GM06990 (cell line): ENCODE measurements around the gene KRT36.

Experiments
- DNase-seq: peaks from one replicate; pipeline ENCODE4 v3.0.0-alpha.2; 2011; ENCODE audit not compliant: insufficient read length; ENCODE audit errors: extremely low read depth
- H3K27me3 ChIP-seq: replicated peaks from 2 replicates; pipeline ENCODE4 v1.6.0; 2011; ENCODE audit warnings: low read length; ENCODE audit not compliant: control insufficient read depth, insufficient read depth
- H3K36me3 ChIP-seq: 2 replicates; pipeline ENCODE4 v1.5.1; 2011; ENCODE audit warnings: low read length; ENCODE audit not compliant: control insufficient read depth, insufficient read depth
- H3K4me3 ChIP-seq: replicated peaks from 2 replicates; pipeline ENCODE4 v1.5.1; 2011; ENCODE audit warnings: low read depth, mild to moderate bottlenecking, control low read depth, low read length
- CTCF ChIP-seq: IDR thresholded peaks from 2 replicates; pipeline ENCODE4 v1.5.1; 2011; ENCODE audit warnings: low read length, control low read depth, mild to moderate bottlenecking, inconsistent platforms; ENCODE audit not compliant: insufficient read depth, poor library complexity, severe bottlenecking

Gene KRT36

GRCh38 chr17:41457676-41458075 lies 32.0 kb downstream of the KRT36 start:
- no peak for TF ChIP-seq CTCF
- no peak for DNase-seq
- Histone ChIP-seq H3K27me3 (no peaks in the 10 kb centered on the region; the same call in 1 of the 2 replicates), H3K36me3 (no peaks in the 10 kb centered on the region), H3K4me3 (no peak overlapping the region)

DNA sequence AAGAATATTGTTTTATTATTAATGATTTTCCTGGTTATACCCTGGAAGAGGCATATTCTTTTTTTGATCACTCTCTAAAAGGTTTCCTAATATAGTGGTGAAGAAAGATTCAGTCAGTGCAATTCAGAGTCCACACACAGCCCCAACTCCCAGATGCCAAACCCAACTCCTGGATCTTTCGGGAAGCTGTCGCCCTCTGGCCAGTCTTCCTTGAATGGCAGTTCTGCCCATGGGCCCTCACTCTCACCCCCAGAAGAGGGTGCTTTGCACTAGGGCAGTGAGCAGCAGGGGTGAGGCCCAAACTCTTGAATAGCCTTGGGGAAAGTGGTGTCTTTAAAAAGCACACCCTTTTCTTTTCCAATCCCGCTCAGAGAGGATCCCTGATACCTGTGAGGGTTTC lies 33.5 kb downstream of the KRT36 start:
- TF ChIP-seq CTCF, result no peak
- H3K36me3 ChIP-seq, result no peaks in the 10 kb centered on the region
- no peak for DNase-seq

DNA sequence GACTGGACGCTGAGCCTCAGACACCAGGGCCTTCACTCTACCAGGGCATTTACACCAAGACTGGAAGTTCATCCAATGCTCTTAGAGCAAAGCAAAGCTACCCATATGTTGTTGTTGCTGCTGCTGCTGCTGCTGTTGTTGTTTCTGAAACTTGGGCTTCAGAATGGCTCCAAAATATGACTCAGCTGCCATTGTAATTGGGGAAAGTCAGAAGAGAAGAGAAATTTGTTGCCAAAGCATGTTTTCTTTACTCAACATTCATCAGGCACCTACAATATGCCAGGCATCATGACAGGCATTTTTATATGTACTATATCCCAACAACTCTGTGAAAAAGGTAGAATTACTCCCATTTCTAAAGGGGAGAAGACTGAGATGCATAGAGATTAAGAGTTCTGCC lies 34.5 kb downstream of the KRT36 start:
- no peak for DNase-seq
- no peaks in the 10 kb centered on the region; the same call in 1 of the 2 replicates for H3K27me3 ChIP-seq
- H3K36me3 ChIP-seq, result no peaks in the 10 kb centered on the region
- TF ChIP-seq CTCF, result no peak
- no peak overlapping the region for H3K4me3 ChIP-seq

More for the DNA sequence above, 33.5 kb downstream of the KRT36 start:
- Histone ChIP-seq H3K4me3 (no peak overlapping the region), H3K27me3 (no peaks in the 10 kb centered on the region; the same call in 1 of the 2 replicates)

DNA sequence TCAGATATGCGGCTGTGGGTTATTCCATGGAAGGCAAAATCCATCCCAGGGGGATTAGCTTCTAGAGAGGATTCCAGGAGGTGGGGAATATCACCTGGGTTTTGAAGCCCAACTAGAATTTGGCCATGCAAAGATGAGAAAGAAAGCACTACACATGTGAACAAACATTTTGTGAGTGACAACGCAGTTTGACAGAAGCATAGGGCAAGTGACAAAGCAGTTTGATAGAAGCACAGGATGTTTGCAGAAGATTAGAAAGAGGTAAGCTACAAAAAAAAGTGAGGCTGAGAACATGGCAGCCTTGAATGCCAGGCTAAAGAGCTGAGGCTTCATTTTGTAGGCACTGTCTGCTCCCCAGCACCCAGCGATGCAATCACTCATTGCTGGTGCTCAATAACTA lies 36.6 kb downstream of the KRT36 start:
- DNase-seq, result no peak
- Histone ChIP-seq H3K4me3 (no peak overlapping the region), H3K27me3 (no peaks in the 10 kb centered on the region; the same call in 1 of the 2 replicates), H3K36me3 (no peaks in the 10 kb centered on the region)
- no peak for TF ChIP-seq CTCF

DNA sequence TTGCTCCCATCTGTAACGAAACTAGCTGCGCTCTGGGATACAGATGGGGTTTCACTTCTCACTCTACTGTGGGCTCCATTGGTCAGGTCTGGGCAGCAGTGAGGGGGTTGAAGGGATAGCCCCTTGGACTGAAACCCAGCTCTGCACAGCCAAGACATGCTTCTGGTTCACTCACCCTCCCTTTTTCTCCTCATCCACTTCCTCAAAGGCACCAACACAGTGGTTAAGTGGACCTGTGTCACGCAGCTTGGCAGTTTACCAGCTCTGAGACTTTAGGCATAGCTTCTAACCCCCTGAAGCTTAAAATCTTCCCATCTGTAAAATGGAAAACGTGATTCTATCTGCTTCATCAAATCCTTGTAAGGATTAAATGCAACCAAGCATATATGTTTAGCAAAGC lies 37.4 kb downstream of the KRT36 start:
- Histone ChIP-seq H3K27me3 (no peaks in the 10 kb centered on the region; the same call in none of the 2 replicates), H3K4me3 (no peak overlapping the region), H3K36me3 (no peaks in the 10 kb centered on the region)
- no peak for DNase-seq
- no peak for TF ChIP-seq CTCF

GRCh38 chr17:41451154-41451728 lies 38.5 kb downstream of the KRT36 start:
- TF ChIP-seq CTCF, result no peak
- Histone ChIP-seq H3K27me3 (no peaks in the 10 kb centered on the region; the same call in none of the 2 replicates), H3K36me3 (no peaks in the 10 kb centered on the region), H3K4me3 (no peak overlapping the region)
- no peak for DNase-seq
